Cerebellar nuclear complex (tissue), 1 donor: ENCODE measurements around the gene PPP2R3A.
"Not testable (repeated sequence)": the region's sequence is repeated elsewhere in the genome, so short reads cannot be mapped to it uniquely, and the experiment has no call there.

Experiments used
- DNase-seq, 2 experiments: peaks; one replicate each; lab custom pipeline; 2025; lab: John Stamatoyannopoulos, UW

Gene PPP2R3A

DNA sequence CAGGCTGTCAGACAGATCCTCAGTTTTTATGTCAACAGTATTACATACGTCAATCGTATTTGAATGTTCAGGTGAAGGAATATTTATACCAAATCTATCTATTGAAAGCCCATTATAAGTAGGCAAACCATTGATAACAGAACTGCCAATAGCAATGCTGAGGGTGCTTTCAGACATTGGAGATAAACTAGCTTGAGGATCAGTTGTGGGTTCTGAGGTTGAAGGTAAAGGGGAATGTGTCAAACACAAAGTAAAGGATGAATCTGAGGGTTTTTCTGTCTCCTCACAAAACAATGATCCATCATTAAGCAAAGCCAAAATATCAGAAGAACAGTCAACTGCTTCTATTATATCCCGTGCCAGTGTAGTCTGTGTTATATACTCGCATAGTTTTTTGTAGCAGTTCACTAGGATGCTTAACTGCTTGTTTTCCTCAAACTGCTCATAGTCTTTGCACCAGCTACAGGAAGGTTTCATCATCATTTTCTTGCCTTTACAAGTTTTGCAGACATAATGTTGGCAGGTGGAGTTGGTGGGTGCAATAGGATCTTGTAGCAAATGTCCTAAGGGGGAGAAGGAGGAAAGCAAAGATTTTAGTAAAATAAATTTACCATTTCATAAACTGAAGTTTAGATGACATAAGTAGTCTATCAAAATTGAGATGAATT, 186.8 kb downstream of the PPP2R3A start:
- DNase-seq, result no peak

DNA sequence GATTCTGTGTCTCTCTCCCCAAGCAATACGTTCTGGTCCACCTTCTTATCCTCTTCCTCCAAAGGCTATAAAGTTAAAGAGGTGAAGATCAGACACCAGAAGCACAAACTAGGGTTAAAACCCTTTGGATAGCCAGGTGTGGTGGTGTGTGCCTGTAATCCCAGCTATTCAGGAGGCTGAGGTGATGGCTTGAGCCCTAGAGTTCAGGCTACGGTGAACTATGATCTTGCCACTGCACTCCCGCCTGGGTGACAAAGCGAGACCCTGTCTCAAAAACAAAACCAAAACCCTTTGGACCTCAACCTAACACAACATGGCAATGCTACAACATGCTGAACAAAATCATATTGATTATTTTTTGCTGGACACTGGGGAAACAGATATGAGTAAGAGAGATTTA, 187.4 kb downstream of the PPP2R3A start:
- DNase-seq, result no peak

DNA sequence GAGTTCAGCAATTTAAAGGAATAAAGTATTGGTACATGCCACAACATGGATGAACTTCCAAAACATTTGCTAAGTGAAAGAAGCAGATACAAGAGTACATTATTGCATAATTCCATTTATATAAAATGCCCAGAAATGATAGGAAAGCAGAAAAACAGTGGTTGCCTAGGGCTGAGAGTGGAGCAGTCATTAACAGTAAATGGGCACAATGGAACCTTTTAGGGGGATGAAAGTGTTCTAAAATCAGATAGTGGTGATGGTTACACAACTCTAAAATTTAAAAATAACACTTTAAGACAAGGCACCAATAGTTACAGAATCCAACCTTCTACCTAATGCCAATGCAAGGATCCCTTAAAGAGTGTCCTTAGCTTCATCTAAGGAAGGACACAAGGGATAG, 196.0 kb downstream of the PPP2R3A start:
- no peak for DNase-seq

DNA sequence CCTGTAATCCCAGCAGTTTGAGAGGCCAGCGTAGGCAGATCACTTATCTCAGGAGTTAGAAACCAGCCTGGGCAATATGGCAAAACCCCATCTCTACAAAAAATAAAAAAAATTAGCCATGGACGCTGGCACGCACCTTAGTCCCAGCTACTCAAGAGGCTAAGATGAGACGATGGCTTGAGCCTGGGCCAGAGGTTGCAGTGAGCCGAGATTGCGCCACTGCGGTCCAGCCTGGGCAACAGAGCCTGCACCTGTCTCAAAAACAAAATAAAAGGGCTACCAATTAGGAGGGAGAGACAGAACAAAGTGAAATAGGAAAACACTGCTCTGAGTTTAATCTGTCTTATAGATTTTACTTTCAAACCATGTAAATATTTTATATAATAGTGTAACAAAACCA, 196.8 kb downstream of the PPP2R3A start:
- no peak for DNase-seq

DNA sequence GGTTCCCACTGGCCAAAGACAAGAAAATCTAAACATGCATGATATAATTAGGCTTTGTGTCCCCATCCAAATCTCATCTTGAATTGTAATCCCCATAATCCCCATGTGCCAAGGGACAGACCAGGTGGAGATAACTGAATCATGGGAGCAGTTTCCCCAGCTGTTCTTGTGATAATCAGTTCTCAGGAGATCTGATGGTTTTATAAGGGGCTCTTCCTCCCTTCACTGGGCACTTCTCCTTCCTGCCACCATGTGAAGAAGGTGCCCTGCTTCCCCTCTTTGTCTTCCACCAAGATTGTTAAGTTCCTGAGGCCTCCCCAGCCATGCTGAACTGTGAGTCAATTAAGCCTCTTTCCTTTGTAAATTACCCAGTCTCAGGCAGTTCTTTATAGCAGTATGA, 198.1 kb downstream of the PPP2R3A start:
- DNase-seq, result not testable (repeated sequence)

DNA sequence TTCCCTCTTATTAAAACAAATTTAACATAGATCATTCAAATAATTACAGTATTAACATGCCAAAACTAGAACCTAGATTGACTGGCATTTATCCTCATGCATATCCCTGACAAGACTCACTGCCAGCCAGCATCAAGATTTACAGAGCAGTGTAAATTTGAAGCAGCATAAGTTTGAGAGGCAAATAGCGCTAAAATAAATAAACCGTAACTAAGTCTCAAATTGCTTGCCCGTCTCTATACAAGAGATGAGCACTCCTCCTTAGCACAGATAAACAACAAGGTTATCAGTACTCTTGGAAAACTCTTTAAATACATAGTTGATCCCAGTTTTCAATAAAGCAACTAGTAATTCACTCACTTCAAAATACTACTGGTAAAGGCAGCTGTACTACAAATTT, 201.0 kb downstream of the PPP2R3A start:
- DNase-seq, result no peak

DNA sequence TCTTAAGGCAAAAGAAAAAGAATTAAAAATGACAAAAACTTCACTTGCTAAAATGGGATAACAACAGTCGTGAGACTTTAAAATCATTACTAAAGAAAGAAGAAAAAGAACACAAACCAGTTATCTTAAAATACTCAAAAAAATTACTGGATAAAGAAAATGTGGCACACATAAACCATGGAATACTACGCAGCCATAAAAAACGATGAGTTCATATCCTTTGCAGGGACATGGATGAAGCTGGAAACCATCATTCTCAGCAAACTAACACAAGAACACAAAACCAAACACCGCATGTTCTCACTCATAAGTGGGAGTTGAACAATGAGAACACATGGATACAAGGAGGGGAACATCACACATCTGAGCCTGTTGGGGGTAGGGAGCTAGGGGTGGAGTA, 202.7 kb downstream of the PPP2R3A start:
- DNase-seq, result not testable (repeated sequence)

DNA sequence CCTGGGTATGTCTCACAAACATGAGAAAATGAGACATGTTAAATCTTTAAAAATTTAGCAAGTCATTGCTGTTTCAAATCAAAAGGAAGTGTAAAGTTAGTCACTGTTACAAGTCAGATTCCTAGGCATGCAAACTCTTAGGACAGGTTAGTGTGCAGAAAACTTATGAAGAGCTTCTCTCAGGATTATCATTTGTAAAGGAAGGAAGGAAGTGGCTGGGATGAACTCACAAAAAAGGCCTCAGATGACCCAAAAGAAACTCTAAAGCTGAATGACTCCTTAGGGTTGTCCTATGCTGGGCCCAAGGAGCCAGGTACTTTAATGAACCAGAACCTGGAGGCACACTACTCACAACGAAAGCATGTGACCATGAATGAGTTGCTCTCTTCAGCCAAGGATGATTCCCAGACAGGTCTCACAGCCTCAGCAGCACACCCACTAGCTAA, 205.6 kb downstream of the PPP2R3A start:
- no peak for DNase-seq

DNA sequence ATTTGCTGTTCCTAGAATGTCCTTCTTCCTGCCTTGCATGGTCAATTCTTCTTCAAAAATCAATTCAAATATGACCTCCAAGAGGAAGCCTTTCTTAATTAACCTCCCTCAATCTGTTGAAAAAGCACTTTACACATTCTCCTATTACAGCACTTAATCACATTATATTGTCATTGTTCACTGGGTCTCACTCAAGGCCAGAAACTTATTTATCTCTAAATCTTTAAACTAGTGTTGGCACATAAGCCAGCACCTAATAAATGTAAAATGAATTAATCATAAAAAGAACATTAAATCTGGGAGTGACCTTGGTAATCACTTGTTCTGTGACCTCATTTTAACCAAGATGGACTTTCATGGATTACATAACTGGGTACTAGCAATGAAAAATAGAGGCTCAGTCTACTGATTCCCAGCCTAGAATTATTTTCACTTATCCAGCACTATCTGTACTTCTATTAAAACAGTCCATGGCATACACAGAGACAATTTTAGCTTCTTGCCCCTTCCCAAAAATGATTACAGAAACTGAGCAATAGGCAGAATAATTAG, 208.5 kb downstream of the PPP2R3A start:
- DNase-seq, result no peak

DNA sequence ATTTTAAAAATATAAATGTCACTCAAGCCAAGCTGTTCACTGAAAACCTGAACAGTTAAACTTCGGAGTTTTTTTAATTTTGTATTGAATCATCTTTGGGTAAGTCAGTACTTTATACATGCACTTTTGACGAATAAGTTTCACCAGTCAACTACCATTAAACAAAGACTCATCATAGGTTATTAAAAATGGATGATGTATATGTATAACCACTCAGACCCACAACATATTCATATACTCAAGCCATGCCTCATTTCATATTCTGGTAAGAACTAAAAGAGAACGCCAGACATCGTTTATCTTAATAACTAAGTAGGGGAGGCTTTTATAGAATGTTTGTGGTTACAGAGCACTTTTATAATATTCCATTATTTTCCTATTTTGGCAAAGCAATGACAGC, 212.3 kb downstream of the PPP2R3A start:
- DNase-seq, result no peak

DNA sequence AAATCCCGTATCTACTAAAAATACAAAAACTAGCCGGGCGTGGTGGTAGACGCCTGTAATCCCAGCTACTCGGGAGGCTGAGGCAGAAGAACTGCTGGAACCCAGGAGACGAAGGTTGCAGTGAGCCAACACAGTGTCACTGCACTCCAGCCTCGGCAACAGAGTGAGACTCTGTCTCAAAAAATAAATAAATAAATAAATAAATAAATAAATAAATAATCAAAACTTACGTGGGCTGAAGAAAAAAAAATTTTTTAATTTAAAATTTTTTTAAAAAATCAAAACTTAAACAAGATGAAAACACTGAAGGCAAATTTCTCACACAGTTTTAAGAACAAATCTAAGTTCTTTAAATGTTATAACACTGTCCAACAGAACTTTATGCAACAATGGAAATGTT, 216.2 kb downstream of the PPP2R3A start:
- DNase-seq, result no peak

DNA sequence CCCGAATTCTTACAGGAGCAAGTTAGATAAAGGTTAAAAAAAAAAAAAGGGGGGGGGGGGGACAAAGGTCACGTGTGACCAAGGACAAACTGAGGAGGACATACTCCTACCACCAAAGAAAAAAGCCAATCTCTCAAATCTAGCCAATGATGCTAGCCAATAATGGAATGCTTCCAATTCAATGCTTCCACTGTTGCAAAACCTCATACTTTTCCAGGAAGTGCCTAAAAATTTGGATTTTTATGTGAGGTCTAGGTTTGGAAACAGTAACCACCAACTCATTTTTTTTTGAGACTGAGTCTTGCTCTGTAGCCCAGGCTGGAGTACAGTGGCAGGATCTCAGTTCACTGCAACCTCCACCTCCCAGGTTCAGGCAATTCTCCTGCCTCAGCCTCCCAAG, 219.2 kb downstream of the PPP2R3A start:
- no peak for DNase-seq

DNA sequence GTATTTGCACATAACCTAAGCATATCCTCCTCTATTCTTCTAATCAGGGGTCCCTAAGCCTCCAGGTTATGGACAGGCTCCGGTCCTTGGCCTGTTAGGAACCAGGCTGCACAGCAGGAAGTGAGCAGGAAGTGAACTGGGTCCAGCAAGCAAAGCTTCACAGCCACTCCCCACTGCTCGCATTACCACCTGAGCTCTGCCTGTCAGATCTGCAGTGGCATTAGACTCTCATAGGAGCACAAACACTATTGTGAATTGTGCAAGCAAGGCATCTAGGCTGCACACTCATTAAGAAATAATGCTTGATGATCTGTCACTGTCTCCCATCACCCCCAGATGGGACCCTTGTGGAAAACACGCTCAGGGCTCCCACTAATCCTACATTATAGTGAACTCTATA, 220.8 kb downstream of the PPP2R3A start:
- no peak for DNase-seq

DNA sequence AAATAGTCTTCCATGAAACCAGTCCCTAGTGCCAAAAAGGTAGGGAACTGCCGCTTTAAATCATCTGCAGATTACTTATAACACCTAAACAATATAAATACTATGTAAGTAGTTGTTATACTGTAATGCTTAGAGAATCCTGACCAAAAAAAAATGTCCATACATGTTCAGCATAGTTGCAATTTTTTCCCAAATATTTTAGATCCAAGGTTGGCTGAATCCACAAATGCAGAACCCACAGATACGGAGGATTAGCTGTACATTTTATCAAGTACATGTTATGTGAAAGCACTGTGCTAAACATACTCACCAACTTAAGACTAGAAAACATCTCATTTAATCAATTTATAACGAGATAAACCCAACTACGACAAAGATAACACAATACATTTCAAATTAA, 221.3 kb downstream of the PPP2R3A start:
- DNase-seq, result no peak

DNA sequence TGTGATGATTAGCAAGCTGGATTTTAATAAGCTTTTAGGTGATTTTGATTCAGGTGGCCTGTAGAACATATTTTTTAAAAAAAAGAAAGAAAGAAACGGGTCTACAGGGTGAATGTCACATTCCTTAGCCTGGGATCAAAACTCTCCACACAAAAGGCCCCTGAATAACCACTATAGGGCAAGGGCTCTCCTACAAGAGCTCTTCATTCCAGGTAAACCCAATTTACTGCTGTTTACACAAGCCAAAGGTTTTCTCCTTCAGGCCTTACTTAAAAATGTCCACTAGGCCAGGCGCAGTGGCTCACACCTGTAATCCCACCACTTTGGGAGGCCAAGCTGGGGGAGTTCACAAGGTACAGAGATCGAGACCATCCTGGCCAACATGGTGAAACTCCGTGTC, 222.3 kb downstream of the PPP2R3A start:
- DNase-seq, result no peak

DNA sequence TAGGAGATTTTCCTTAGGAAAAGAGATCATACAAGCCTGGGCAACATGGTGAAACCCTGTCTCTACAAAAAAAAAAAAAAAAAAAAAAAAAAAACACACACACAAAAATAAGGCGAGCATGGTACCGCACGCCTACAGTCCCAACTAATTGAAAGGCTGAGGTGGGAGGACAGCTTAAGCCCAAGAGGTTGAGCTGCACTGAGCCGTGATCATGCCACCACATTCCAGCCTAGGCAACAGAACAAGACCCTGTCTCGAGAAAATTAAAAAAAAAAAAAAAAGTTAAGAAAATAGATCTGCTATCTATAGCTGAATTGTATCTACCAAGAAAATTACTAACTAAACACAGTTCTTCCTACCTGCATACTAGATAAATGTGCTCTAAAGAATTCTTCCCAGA, 223.5 kb downstream of the PPP2R3A start:
- no peak for DNase-seq

DNA sequence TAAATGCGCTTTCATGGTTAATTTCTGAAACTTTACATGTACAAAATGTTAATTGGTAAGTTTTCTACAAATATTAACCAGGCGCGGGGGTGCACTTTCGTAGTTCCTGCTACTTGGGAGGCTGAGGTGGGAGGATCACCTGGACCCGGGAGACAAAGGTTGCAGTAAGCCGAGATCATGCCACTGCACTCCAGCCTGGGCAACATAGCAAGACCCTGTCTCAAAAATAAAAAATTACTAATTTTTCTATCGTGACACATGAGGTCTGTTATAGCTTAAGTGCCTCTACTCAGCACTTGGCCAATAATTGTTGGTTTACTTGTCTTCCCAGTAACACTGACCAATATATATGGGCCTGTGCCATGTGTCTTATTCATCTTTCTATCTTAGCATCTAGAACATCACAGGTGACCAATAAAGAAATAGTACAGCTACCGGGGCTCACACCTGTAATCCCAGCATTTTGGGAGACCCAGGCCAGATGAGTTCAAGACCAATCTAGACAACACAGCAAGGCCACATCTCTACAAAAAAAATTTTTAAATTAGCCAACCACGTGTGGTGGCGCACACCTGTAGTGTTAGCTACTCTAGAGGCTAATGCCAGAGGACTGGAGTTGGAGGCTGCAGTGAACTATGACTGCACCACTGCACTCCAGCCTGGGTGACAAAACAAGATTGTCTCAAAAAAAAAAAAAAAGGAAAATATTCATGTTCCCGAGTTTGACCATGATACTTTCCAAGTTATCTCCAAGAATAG, 224.5 kb downstream of the PPP2R3A start:
- DNase-seq, result no peak

DNA sequence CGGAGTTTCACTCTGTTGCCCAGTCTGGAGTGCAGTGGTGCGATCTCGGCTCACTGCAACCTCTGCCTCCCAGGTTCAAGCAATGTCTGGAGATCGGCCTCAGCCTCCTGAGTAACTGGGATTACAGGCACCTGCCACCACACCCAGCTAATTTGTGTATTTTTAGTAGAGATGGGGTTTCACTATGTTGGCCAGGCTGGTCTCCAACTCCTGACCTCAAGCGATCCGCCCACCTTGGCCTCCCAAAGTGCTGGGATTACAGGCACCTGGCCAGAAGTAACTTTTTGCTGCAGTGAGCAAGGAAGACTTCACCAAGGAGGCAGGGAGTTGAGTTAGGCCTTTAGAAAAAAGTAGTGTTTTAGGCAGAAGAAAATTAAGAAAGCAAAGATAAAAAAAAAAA, 226.7 kb downstream of the PPP2R3A start:
- DNase-seq, result not testable (repeated sequence)

DNA sequence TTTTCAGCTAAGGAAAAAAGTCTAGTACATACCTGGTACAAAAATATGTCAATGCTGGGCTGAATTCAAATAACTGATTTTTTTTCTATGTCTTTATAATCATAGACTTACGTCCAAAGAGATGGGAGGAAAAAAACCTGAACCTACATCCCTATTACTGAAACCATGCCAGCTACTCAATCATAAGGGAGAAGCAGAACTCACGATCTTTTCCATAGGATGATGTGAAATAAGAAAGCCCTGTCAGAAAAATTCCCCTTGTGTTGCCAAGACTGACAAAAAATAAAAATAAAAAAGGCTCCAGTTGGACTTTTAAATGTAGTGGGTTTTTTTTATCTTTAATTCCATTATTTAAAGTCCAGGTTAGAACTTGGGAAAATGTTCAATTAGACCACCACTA, 227.3 kb downstream of the PPP2R3A start:
- no peak for DNase-seq

DNA sequence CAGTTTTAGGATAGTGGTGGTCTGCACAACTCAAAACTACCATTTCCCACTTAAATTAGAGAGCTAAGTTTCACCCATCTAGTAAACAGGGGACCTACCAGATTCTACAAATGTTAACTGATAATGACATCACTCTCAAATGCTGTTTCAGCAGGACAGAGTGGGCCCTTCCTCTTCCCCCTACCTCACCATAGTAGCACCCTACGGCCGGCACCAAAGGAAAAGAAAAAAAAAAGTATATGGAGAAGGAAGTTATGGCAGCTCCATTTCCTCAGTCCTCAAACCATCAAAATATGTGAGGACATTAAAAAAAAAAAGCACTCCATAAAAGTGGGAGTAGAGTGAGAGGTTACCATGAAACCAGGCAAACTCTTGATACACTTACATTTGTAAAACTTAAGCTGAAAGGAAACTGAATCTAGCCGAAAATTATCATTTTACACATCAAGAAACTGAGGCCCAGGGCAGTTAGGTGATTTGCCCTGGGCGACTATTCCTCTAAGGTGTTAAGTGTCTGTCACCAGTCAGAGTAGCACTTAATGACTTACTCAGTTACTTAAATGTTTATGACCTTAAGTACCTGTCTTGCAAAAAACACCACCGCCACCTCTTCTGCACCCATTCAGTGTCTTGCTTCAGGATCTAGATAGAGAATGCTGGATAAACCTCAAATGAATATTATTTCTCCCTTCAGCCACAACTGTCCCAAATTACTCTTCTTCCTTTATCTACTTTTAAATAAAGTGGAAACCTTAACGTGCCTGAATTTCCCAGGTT, 227.9 kb downstream of the PPP2R3A start:
- DNase-seq, result no peak

DNA sequence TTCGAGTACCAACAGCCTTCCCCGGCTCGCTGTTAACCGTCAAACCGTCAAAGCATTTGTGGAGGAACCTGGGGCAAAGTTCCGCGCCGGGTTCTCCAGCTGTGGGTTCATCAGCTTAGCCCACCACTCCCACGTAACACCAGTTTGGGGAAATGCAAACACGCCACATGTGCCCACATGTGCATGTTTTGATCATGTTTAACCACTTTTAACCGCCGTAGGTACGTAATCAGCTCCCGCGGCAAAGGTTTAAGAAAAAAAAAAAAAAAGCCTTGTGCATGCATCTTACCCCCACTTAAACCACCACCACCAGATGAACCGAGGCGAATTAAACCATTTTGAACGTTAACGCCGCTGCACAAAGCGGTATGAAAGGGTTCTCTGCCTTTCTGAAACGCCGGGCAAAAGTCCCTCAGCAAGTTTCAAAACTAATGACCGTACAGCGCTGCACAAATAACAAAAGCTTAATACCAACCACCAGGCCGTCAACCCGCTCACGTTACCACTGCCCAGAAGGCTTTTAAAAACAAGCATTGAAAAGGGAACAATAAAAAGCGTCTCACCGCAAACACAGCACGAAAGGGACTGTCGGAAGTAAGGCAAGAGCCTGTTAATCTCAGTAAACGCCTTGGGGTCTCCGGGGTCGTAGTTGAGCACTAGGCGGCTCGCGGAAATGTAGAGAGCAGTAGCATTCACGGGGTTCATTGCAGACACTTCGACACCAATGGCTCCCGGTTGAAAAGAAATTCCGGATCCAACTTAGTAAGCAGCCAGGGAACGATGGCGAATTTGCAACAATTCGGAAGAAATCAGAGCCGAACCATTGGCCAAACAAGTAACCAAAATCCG, 229.1 kb downstream of the PPP2R3A start:
- DNase-seq, result no peak
